HEK293T (cell line): Measurements from ENCODE around the gene RASSF4.

Source experiments
- FOXK2 ChIP-seq: fragments of 450-650 bp; IDR thresholded peaks from 2 replicates; pipeline ENCODE4 v1.6.1; 2016; ENCODE audit warnings: mild to moderate bottlenecking
- SP1 ChIP-seq: fragments of 450-650 bp; IDR thresholded peaks from 2 replicates; pipeline ENCODE4 v1.6.1; 2017
- SUZ12 ChIP-seq: fragments of 450-650 bp; IDR thresholded peaks from 2 replicates; pipeline ENCODE4 v1.6.1; 2016; ENCODE audit warnings: mild to moderate bottlenecking
- TARDBP ChIP-seq: fragments of 450-650 bp; IDR thresholded peaks from 2 replicates; pipeline ENCODE4 v1.6.1; 2016
- TF ChIP-seq, protein P1 (sequence below): fragments of 450-650 bp; IDR thresholded peaks from 2 replicates; pipeline ENCODE4 v1.6.1; 2016

DNA sequence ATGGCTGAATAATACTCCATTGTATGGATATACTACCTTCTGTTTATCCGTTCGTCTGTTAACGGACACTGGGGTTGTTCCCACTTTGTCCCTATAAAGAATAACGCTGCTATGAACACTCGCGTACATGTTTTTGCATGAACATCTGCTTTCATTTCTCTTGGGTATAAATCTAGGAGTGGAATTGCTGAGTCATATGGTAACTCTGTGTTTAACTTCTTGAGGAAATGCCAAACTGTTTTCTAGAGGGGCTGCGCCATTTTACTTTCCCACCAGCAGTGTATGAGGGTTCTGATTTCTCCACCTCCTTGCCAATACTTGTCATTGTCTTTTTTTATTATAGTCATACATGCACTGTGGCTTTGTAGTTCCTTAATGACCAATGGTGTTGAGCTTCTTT, 20.6 kb upstream of the RASSF4 start:
- TF ChIP-seq, protein P1, sequence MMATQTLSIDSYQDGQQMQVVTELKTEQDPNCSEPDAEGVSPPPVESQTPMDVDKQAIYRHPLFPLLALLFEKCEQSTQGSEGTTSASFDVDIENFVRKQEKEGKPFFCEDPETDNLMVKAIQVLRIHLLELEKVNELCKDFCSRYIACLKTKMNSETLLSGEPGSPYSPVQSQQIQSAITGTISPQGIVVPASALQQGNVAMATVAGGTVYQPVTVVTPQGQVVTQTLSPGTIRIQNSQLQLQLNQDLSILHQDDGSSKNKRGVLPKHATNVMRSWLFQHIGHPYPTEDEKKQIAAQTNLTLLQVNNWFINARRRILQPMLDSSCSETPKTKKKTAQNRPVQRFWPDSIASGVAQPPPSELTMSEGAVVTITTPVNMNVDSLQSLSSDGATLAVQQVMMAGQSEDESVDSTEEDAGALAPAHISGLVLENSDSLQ: no peak
- TF ChIP-seq TARDBP (no peak), SP1 (no peak), SUZ12 (no peak), FOXK2 (no peak)
